ENCODE results near the gene USP44.

GRCh38 chr12:95538656-95539055 is 12.6 kb downstream of the USP44 start:
- TF ChIP-seq, protein P1, sequence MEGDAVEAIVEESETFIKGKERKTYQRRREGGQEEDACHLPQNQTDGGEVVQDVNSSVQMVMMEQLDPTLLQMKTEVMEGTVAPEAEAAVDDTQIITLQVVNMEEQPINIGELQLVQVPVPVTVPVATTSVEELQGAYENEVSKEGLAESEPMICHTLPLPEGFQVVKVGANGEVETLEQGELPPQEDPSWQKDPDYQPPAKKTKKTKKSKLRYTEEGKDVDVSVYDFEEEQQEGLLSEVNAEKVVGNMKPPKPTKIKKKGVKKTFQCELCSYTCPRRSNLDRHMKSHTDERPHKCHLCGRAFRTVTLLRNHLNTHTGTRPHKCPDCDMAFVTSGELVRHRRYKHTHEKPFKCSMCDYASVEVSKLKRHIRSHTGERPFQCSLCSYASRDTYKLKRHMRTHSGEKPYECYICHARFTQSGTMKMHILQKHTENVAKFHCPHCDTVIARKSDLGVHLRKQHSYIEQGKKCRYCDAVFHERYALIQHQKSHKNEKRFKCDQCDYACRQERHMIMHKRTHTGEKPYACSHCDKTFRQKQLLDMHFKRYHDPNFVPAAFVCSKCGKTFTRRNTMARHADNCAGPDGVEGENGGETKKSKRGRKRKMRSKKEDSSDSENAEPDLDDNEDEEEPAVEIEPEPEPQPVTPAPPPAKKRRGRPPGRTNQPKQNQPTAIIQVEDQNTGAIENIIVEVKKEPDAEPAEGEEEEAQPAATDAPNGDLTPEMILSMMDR (IDR thresholded peaks at IDR 0.05), result no peak
- TF ChIP-seq POLR2A (IDR thresholded peaks at IDR 0.05), result no peak

All from adrenal gland (tissue), 5 donors.